OCI-LY1 (cell line): ENCODE results near the gene ARG1.

Experiments used
- EZH2 ChIP-seq: fragments of 200-600 bp; sonication (generic), shearing (Covaris generic); IDR thresholded peaks from 2 replicates; pipeline ENCODE4 v1.8.0; 2017; ENCODE audit warnings: borderline replicate concordance, mixed run types, mild to moderate bottlenecking, antibody characterized with exemption, low read length, moderate library complexity, mixed read lengths
- TF ChIP-seq, protein P1 (sequence below): fragments of 200-600 bp; sonication (generic), shearing (Covaris generic); IDR thresholded peaks from 2 replicates; pipeline ENCODE4 v1.5.1; 2017; ENCODE audit warnings: mild to moderate bottlenecking, antibody characterized with exemption, low read length, moderate library complexity, mixed read lengths

DNA sequence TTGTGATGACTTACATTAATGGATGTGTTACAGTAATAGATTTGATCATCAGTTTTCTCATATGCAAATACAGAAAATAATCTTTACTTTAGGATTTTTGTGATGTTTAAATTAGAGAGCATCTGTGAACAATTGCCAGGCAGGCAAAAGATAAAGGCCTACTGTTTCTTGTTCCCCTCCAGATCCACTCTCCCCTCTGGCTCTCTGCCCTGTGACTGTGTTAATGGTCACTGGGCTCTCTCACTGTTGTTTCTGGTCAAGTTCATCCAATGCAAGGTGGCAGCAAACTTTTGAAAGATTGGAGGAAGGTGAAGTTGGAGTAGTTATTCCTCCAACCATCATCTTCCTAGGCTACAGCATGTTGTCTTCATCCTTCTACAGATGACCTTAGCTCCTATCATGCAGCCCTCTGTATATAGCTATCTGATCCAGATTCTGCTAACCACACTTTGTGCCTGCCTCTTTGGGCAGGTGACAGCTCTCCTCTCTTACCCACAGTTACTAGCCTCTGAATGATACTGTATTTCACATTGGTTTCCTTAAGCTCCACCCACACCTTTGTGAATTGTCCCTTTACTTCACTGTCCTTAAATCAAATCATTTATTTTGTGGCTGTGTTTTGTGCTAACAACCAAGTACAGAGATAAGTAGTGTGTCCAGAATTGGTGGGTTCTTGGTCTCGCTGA, 48.9 kb upstream of the ARG1 start:
- TF ChIP-seq, protein P1, sequence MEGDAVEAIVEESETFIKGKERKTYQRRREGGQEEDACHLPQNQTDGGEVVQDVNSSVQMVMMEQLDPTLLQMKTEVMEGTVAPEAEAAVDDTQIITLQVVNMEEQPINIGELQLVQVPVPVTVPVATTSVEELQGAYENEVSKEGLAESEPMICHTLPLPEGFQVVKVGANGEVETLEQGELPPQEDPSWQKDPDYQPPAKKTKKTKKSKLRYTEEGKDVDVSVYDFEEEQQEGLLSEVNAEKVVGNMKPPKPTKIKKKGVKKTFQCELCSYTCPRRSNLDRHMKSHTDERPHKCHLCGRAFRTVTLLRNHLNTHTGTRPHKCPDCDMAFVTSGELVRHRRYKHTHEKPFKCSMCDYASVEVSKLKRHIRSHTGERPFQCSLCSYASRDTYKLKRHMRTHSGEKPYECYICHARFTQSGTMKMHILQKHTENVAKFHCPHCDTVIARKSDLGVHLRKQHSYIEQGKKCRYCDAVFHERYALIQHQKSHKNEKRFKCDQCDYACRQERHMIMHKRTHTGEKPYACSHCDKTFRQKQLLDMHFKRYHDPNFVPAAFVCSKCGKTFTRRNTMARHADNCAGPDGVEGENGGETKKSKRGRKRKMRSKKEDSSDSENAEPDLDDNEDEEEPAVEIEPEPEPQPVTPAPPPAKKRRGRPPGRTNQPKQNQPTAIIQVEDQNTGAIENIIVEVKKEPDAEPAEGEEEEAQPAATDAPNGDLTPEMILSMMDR: no peak
- TF ChIP-seq EZH2: no peak
